WTC11 (cell line): Measurements from ENCODE around the gene C4BPB. TPM values are rescaled to one million over a fixed set of nuclear protein-coding genes. Genes with fewer than 3 reads are reported as not detected.

Experiments used
- ATAC-seq: fragments of 200-7000 bp; cut with Tn5 transposase; 2 replicates; pipeline ENCODE4 v1.10.0; 2021; ENCODE audit warnings: mild to moderate bottlenecking, moderate library complexity
- CTCF ChIA-PET: fragments of 300-600 bp; sonication (Branson Sonifier 250); formaldehyde crosslinking; loops from one replicate; lab custom pipeline; 2021; ENCODE audit warnings: antibody characterized with exemption; lab: Charles Lee
- POLR2A ChIA-PET: fragments of 350-600 bp; sonication (Branson Sonifier 250); formaldehyde crosslinking; loops from one replicate; lab custom pipeline; 2021; ENCODE audit warnings: antibody characterized with exemption; lab: Charles Lee
- DNase-seq: peaks from one replicate; pipeline ENCODE4 v3.0.0; 2021; ENCODE audit warnings: low spot score
- H3K27ac Mint-ChIP-seq: 2 replicates; pipeline ENCODE4 v1.8.0; 2021; ENCODE audit warnings: mixed read lengths
- H3K27me3 Mint-ChIP-seq: 2 replicates; pipeline ENCODE4 v1.8.0; 2021; ENCODE audit warnings: low read depth, mild to moderate bottlenecking, moderate library complexity, mixed read lengths
- H3K36me3 Mint-ChIP-seq: 2 replicates; pipeline ENCODE4 v1.8.0; 2021; ENCODE audit warnings: mixed read lengths
- H3K4me1 Mint-ChIP-seq: 2 replicates; pipeline ENCODE4 v1.8.0; 2022; ENCODE audit warnings: mixed read lengths
- H3K4me3 Mint-ChIP-seq: 2 replicates; pipeline ENCODE4 v1.8.0; 2021; ENCODE audit warnings: mild to moderate bottlenecking, moderate library complexity, mixed read lengths
- H3K9me3 Mint-ChIP-seq: 2 replicates; pipeline ENCODE4 v1.8.0; 2021; ENCODE audit warnings: mixed read lengths
- AR ChIP-seq: fragments of 250-450 bp; sonication (Bioruptor Pico); IDR thresholded peaks from 2 replicates; pipeline ENCODE4 v1.9.0; 2021; ENCODE audit warnings: mild to moderate bottlenecking
- GTF2I ChIP-seq: fragments of 250-450 bp; sonication (Bioruptor Pico); conservative IDR thresholded peaks from 2 replicates; pipeline ENCODE4 v1.4.0; 2021; ENCODE audit warnings: mild to moderate bottlenecking
- HMGA2 ChIP-seq: fragments of 250-450 bp; sonication (Bioruptor Pico); IDR thresholded peaks from 2 replicates; pipeline ENCODE4 v1.4.0; 2021; ENCODE audit warnings: mild to moderate bottlenecking, moderate library complexity
- JUN ChIP-seq: sonication (generic); formaldehyde crosslinking; IDR thresholded peaks from 2 replicates; pipeline ENCODE4 v1.8.0; 2023; ENCODE audit warnings: mild to moderate bottlenecking, missing genetic modification reagents
- OVOL2 ChIP-seq: fragments of 250-450 bp; sonication (Bioruptor Pico); IDR thresholded peaks from 2 replicates; pipeline ENCODE4 v1.9.0; 2021; ENCODE audit warnings: mild to moderate bottlenecking, borderline replicate concordance
- RELA ChIP-seq: sonication (generic); formaldehyde crosslinking; IDR thresholded peaks from 2 replicates; pipeline ENCODE4 v1.8.1; 2022; ENCODE audit warnings: missing genetic modification reagents, mild to moderate bottlenecking, borderline replicate concordance
- SOX15 ChIP-seq: fragments of 250-450 bp; sonication (Bioruptor Pico); IDR thresholded peaks from 2 replicates; pipeline ENCODE4 v1.9.0; 2021; ENCODE audit warnings: mild to moderate bottlenecking
- TEAD4 ChIP-seq: sonication (generic); formaldehyde crosslinking; IDR thresholded peaks from 2 replicates; pipeline ENCODE4 v1.8.0; 2022; ENCODE audit warnings: mild to moderate bottlenecking, missing genetic modification reagents
- ZNF121 ChIP-seq: sonication (generic); formaldehyde crosslinking; IDR thresholded peaks from 2 replicates; pipeline ENCODE4 v1.8.0; 2023; ENCODE audit warnings: missing genetic modification reagents
- ZNF232 ChIP-seq: sonication (generic); formaldehyde crosslinking; IDR thresholded peaks from 2 replicates; pipeline ENCODE4 v1.8.0; 2022; ENCODE audit warnings: mild to moderate bottlenecking, missing genetic modification reagents
- ZNF396 ChIP-seq: fragments of 250-450 bp; sonication (Bioruptor Pico); IDR thresholded peaks from 2 replicates; pipeline ENCODE4 v1.8.0; 2021; ENCODE audit warnings: mild to moderate bottlenecking, moderate library complexity, borderline replicate concordance
- ZNF416 ChIP-seq: fragments of 250-450 bp; sonication (Bioruptor Pico); IDR thresholded peaks from 2 replicates; pipeline ENCODE4 v1.9.0; 2021; ENCODE audit warnings: mild to moderate bottlenecking, inconsistent platforms
- total RNA-seq: library from RNA; stranded (reverse); gene quantifications from 3 replicates; pipeline ENCODE4 v1.2.3, GENCODE V29; 2021
- TF ChIP-seq, protein P1 (sequence below): sonication (generic); formaldehyde crosslinking; IDR thresholded peaks from 2 replicates; pipeline ENCODE4 v1.8.0; 2022; ENCODE audit warnings: mild to moderate bottlenecking, missing genetic modification reagents
- TF ChIP-seq, protein P2 (sequence below): fragments of 250-450 bp; sonication (Bioruptor Pico); IDR thresholded peaks from 2 replicates; pipeline ENCODE4 v1.8.0; 2021; ENCODE audit warnings: mild to moderate bottlenecking
- TF ChIP-seq, protein P3 (sequence below): sonication (generic); formaldehyde crosslinking; IDR thresholded peaks from 2 replicates; pipeline ENCODE4 v1.8.1; 2022; ENCODE audit warnings: low read depth, mild to moderate bottlenecking, moderate library complexity, missing genetic modification reagents, borderline replicate concordance
- TF ChIP-seq, protein P4 (sequence below): sonication (generic); formaldehyde crosslinking; IDR thresholded peaks from 2 replicates; pipeline ENCODE4 v1.8.0; 2022; ENCODE audit warnings: mild to moderate bottlenecking, missing genetic modification reagents
- TF ChIP-seq, protein P5 (sequence below): sonication (generic); formaldehyde crosslinking; IDR thresholded peaks from 2 replicates; pipeline ENCODE4 v1.8.1; 2022; ENCODE audit warnings: missing genetic modification reagents, borderline replicate concordance
- TF ChIP-seq, protein P6 (sequence below): sonication (generic); formaldehyde crosslinking; IDR thresholded peaks from 2 replicates; pipeline ENCODE4 v1.8.0; 2023; ENCODE audit warnings: mild to moderate bottlenecking, missing genetic modification reagents
- TF ChIP-seq, protein P7 (sequence below): sonication (generic); formaldehyde crosslinking; conservative IDR thresholded peaks from 2 replicates; pipeline ENCODE4 v1.8.1; 2022; ENCODE audit warnings: mild to moderate bottlenecking, missing genetic modification reagents

C4BPB gene
- total RNA-seq, 1 experiment from 2014 or later: 0.26 TPM

DNA sequence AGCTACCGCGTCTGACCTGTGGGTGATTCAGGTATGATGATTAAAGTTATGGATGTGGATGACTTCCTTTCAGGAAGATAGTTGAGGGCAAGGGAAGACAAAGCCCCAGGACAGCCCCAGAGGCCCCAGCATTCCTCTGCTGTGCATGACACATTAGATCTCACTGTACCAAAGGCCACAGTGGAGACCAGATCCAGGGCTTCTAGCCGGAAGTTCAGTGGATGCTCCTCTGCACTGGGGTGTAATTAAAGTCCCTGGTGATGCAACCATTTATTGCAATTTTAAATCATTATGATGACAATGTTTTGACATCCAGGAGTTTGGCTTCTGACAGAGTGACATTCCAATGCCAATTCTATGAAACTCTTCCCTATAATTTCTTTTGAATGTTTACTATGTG lies 20.3 kb downstream of the C4BPB start:
- TF ChIP-seq, protein P1, sequence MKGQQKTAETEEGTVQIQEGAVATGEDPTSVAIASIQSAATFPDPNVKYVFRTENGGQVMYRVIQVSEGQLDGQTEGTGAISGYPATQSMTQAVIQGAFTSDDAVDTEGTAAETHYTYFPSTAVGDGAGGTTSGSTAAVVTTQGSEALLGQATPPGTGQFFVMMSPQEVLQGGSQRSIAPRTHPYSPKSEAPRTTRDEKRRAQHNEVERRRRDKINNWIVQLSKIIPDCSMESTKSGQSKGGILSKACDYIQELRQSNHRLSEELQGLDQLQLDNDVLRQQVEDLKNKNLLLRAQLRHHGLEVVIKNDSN (CRISPR knock-in tag): no peak
- TF ChIP-seq ZNF396 (CRISPR knock-in tag) (no peak), OVOL2 (CRISPR knock-in tag) (no peak), ZNF232 (CRISPR knock-in tag) (no peak), JUN (no peak), SOX15 (CRISPR knock-in tag) (no peak), ZNF121 (CRISPR knock-in tag) (no peak)
- TF ChIP-seq, protein P2, sequence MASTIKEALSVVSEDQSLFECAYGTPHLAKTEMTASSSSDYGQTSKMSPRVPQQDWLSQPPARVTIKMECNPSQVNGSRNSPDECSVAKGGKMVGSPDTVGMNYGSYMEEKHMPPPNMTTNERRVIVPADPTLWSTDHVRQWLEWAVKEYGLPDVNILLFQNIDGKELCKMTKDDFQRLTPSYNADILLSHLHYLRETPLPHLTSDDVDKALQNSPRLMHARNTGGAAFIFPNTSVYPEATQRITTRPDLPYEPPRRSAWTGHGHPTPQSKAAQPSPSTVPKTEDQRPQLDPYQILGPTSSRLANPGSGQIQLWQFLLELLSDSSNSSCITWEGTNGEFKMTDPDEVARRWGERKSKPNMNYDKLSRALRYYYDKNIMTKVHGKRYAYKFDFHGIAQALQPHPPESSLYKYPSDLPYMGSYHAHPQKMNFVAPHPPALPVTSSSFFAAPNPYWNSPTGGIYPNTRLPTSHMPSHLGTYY (CRISPR knock-in tag): no peak
- TF ChIP-seq, protein P3, sequence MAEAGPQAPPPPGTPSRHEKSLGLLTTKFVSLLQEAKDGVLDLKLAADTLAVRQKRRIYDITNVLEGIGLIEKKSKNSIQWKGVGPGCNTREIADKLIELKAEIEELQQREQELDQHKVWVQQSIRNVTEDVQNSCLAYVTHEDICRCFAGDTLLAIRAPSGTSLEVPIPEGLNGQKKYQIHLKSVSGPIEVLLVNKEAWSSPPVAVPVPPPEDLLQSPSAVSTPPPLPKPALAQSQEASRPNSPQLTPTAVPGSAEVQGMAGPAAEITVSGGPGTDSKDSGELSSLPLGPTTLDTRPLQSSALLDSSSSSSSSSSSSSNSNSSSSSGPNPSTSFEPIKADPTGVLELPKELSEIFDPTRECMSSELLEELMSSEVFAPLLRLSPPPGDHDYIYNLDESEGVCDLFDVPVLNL (CRISPR knock-in tag): no peak

GRCh38 chr1:207112616-207113296 lies 24.1 kb downstream of the C4BPB start:
- DNase-seq: no peak
- H3K4me1 Mint-ChIP-seq: peaks cover 3% of the 10 kb centered on the region; the same call in 1 of the 2 replicates
- peaks cover 3% of the 10 kb centered on the region; the same call in 1 of the 2 replicates for H3K27me3 Mint-ChIP-seq
- H3K36me3 Mint-ChIP-seq: no peaks in the 10 kb centered on the region
- ChIA-PET CTCF (no interaction called here), POLR2A (no interaction called here)
- H3K27ac Mint-ChIP-seq: no peak overlapping the region
- ATAC-seq: no peak
- no peaks in the 10 kb centered on the region for H3K9me3 Mint-ChIP-seq
- H3K4me3 Mint-ChIP-seq: no peak overlapping the region
- TF ChIP-seq, protein P4, sequence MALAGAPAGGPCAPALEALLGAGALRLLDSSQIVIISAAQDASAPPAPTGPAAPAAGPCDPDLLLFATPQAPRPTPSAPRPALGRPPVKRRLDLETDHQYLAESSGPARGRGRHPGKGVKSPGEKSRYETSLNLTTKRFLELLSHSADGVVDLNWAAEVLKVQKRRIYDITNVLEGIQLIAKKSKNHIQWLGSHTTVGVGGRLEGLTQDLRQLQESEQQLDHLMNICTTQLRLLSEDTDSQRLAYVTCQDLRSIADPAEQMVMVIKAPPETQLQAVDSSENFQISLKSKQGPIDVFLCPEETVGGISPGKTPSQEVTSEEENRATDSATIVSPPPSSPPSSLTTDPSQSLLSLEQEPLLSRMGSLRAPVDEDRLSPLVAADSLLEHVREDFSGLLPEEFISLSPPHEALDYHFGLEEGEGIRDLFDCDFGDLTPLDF (CRISPR knock-in tag): no peak
- TF ChIP-seq ZNF416 (CRISPR knock-in tag): no peak
- TF ChIP-seq HMGA2 (CRISPR knock-in tag): no peak
- no peak for TF ChIP-seq AR (CRISPR knock-in tag)
- TF ChIP-seq, protein P5, sequence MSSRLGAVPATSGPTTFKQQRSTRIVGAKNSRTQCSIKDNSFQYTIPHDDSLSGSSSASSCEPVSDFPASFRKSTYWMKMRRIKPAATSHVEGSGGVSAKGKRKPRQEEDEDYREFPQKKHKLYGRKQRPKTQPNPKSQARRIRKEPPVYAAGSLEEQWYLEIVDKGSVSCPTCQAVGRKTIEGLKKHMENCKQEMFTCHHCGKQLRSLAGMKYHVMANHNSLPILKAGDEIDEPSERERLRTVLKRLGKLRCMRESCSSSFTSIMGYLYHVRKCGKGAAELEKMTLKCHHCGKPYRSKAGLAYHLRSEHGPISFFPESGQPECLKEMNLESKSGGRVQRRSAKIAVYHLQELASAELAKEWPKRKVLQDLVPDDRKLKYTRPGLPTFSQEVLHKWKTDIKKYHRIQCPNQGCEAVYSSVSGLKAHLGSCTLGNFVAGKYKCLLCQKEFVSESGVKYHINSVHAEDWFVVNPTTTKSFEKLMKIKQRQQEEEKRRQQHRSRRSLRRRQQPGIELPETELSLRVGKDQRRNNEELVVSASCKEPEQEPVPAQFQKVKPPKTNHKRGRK: no peak
- TF ChIP-seq, protein P6, sequence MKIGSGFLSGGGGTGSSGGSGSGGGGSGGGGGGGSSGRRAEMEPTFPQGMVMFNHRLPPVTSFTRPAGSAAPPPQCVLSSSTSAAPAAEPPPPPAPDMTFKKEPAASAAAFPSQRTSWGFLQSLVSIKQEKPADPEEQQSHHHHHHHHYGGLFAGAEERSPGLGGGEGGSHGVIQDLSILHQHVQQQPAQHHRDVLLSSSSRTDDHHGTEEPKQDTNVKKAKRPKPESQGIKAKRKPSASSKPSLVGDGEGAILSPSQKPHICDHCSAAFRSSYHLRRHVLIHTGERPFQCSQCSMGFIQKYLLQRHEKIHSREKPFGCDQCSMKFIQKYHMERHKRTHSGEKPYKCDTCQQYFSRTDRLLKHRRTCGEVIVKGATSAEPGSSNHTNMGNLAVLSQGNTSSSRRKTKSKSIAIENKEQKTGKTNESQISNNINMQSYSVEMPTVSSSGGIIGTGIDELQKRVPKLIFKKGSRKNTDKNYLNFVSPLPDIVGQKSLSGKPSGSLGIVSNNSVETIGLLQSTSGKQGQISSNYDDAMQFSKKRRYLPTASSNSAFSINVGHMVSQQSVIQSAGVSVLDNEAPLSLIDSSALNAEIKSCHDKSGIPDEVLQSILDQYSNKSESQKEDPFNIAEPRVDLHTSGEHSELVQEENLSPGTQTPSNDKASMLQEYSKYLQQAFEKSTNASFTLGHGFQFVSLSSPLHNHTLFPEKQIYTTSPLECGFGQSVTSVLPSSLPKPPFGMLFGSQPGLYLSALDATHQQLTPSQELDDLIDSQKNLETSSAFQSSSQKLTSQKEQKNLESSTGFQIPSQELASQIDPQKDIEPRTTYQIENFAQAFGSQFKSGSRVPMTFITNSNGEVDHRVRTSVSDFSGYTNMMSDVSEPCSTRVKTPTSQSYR (CRISPR knock-in tag): no peak
- TF ChIP-seq, protein P7, sequence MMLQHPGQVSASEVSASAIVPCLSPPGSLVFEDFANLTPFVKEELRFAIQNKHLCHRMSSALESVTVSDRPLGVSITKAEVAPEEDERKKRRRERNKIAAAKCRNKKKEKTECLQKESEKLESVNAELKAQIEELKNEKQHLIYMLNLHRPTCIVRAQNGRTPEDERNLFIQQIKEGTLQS: no peak
- no peak for TF ChIP-seq RELA
- no peak for TF ChIP-seq GTF2I
- TF ChIP-seq TEAD4: no peak

More for the DNA sequence above, 20.3 kb downstream of the C4BPB start:
- DNase-seq (no peak), ATAC-seq (no peak)
- no peaks in the 10 kb centered on the region for H3K36me3 Mint-ChIP-seq
- H3K27me3 Mint-ChIP-seq: peaks cover 6% of the 10 kb centered on the region
- POLR2A ChIA-PET: no interaction called here
- no peaks in the 10 kb centered on the region; the same call in 1 of the 2 replicates for H3K9me3 Mint-ChIP-seq
- H3K4me1 Mint-ChIP-seq: peaks cover 10% of the 10 kb centered on the region
- H3K27ac Mint-ChIP-seq: no peak overlapping the region
- H3K4me3 Mint-ChIP-seq: no peak overlapping the region
- CTCF ChIA-PET: no interaction called here
